GM23338 (cell line): Measurements from ENCODE around the gene SNAPC2. TPM values are rescaled to one million over a fixed set of nuclear protein-coding genes. Genes with fewer than 3 reads are reported as not detected.

Source experiments
- ATAC-seq: fragments of 200-7000 bp; cut with Tn5 transposase; 3 replicates; pipeline ENCODE4 v1.9.1; 2020
- DNase-seq: peaks from one replicate; pipeline ENCODE4 v3.0.0-alpha.2; 2015; ENCODE audit warnings: low spot score
- H2AFZ ChIP-seq: fragments of 200-600 bp; sonication (generic); 2 replicates; pipeline ENCODE4 v1.8.0; 2016; ENCODE audit warnings: antibody characterized with exemption, mild to moderate bottlenecking, moderate library complexity
- H3F3A ChIP-seq: fragments of 200-600 bp; sonication (generic); replicated peaks from 2 replicates; pipeline ENCODE4 v1.8.0; 2017; ENCODE audit warnings: antibody characterized with exemption, mixed run types, low read depth
- H3K27ac ChIP-seq: fragments of 200-600 bp; sonication (generic); 2 replicates; pipeline ENCODE4 v1.6.1; 2016; ENCODE audit warnings: low read depth
- H3K27me3 ChIP-seq: fragments of 200-600 bp; sonication (generic); 2 replicates; pipeline ENCODE4 v1.8.0; 2016; ENCODE audit warnings: mild to moderate bottlenecking, mixed run types, moderate library complexity; ENCODE audit not compliant: insufficient read depth
- H3K36me3 ChIP-seq: fragments of 200-600 bp; sonication (generic); 2 replicates; pipeline ENCODE4 v1.8.0; 2016; ENCODE audit warnings: mild to moderate bottlenecking; ENCODE audit not compliant: insufficient read depth
- H3K4me1 ChIP-seq: fragments of 200-600 bp; sonication (generic); 2 replicates; pipeline ENCODE4 v1.8.0; 2016; ENCODE audit warnings: mild to moderate bottlenecking, moderate library complexity; ENCODE audit not compliant: insufficient read depth
- H3K4me2 ChIP-seq: fragments of 200-600 bp; sonication (generic); 2 replicates; pipeline ENCODE4 v1.7.1; 2017; ENCODE audit warnings: mixed run types
- H3K4me3 ChIP-seq: fragments of 200-600 bp; sonication (generic); 2 replicates; pipeline ENCODE4 v1.6.1; 2016; ENCODE audit warnings: mixed run types
- H3K79me2 ChIP-seq: fragments of 200-600 bp; sonication (generic); replicated peaks from 2 replicates; pipeline ENCODE4 v1.8.0; 2017; ENCODE audit warnings: mild to moderate bottlenecking; ENCODE audit not compliant: insufficient read depth
- H3K9me2 ChIP-seq: fragments of 200-600 bp; sonication (generic); 2 replicates; pipeline ENCODE4 v1.8.0; 2017; ENCODE audit not compliant: insufficient read depth
- H4K20me1 ChIP-seq: fragments of 200-600 bp; sonication (generic); replicated peaks from 2 replicates; pipeline ENCODE4 v1.8.0; 2017; ENCODE audit warnings: mild to moderate bottlenecking; ENCODE audit not compliant: insufficient read depth
- H3K27ac Mint-ChIP-seq: 2 replicates; pipeline ENCODE4 v1.8.0; 2020; ENCODE audit warnings: inconsistent platforms, mild to moderate bottlenecking, moderate library complexity, mixed read lengths
- H3K27me3 Mint-ChIP-seq: 3 replicates; pipeline ENCODE4 v1.8.0; 2022; ENCODE audit warnings: low read depth, mild to moderate bottlenecking, moderate library complexity, mixed read lengths, inconsistent platforms; ENCODE audit not compliant: insufficient read depth, poor library complexity
- H3K36me3 Mint-ChIP-seq: 3 replicates; pipeline ENCODE4 v1.8.0; 2021; ENCODE audit warnings: low read depth, mild to moderate bottlenecking, inconsistent platforms, moderate library complexity, mixed read lengths
- H3K4me1 Mint-ChIP-seq: 3 replicates; pipeline ENCODE4 v1.8.0; 2020; ENCODE audit warnings: mild to moderate bottlenecking, inconsistent platforms, mixed read lengths
- H3K4me3 Mint-ChIP-seq: 3 replicates; pipeline ENCODE4 v1.8.0; 2021; ENCODE audit warnings: moderate library complexity, mild to moderate bottlenecking, inconsistent platforms, mixed read lengths
- H3K9me3 Mint-ChIP-seq: 3 replicates; pipeline ENCODE4 v1.8.0; 2020; ENCODE audit warnings: moderate library complexity, mild to moderate bottlenecking, inconsistent platforms, mixed read lengths
- CTCF ChIP-seq, 2 experiments: fragments of 200-600 bp in 1 of 2; sonication (generic) in 1 of 2; conservative IDR thresholded peaks; 2 replicates each; pipeline versions ENCODE4 v1.5.1 to v1.6.1; 2016 to 2017; ENCODE audit warnings: antibody characterized with exemption in 2 of 2, low read depth in 2 of 2, mild to moderate bottlenecking in 2 of 2, moderate library complexity in 1 of 2
- EZH2phosphoT487 ChIP-seq: fragments of 200-600 bp; sonication (generic); IDR thresholded peaks from one replicate; pipeline ENCODE4 v1.8.1; 2018; ENCODE audit warnings: antibody characterized with exemption; ENCODE audit not compliant: unreplicated experiment
- NANOG ChIP-seq: IDR thresholded peaks from 2 replicates; pipeline ENCODE4 v1.6.1; 2016; ENCODE audit warnings: antibody characterized with exemption, borderline replicate concordance
- POLR2AphosphoS5 ChIP-seq: IDR thresholded peaks from 2 replicates; pipeline ENCODE4 v1.6.1; 2016; ENCODE audit warnings: antibody characterized with exemption, low read depth
- STAT1 ChIP-seq: IDR thresholded peaks from one replicate; pipeline ENCODE4 v1.6.1; 2016; ENCODE audit warnings: antibody characterized with exemption; ENCODE audit not compliant: unreplicated experiment
- ZNF331 ChIP-seq: fragments of 250-450 bp; sonication (Bioruptor Pico); IDR thresholded peaks from 2 replicates; pipeline ENCODE4 v1.5.0; 2020; ENCODE audit warnings: low read depth, mild to moderate bottlenecking, moderate library complexity
- ZNF462 ChIP-seq: fragments of 250-450 bp; sonication (Bioruptor Pico); IDR thresholded peaks from 2 replicates; pipeline ENCODE4 v1.5.0; 2020; ENCODE audit warnings: mild to moderate bottlenecking, moderate library complexity
- polyA plus RNA-seq: library from polyadenylated mRNA; unstranded; fragments of >200 nt; fragmentation: Nextera tagmentation; extraction: Ambion mirVana; gene quantifications from 2 replicates; pipeline ENCODE4 v1.2.1, GENCODE V29; 2016
- total RNA-seq: library from RNA; depleted of rRNA; stranded (reverse); fragments of >200 nt; shearing (Covaris generic); gene quantifications from 2 replicates; pipeline ENCODE4 v1.2.3, GENCODE V29; 2014

Gene SNAPC2
- total and polyA plus RNA-seq, 2 experiments from 2014 or later = 17.1 to 25.1 TPM

GRCh38 chr19:7901337-7901736, 18.8 kb upstream of the SNAPC2 start (continued):
- TF ChIP-seq CTCF (conservative IDR thresholded peaks at IDR 0.05; ENCODE audit: low read depth in 2 of 2) (no peak), ZNF331 (CRISPR knock-in tag) (no peak), ZNF462 (CRISPR knock-in tag) (no peak), POLR2AphosphoS5 (no peak), EZH2phosphoT487 (no peak)

GRCh38 chr19:7902796-7903243, 17.3 kb upstream of the SNAPC2 start:
- Mint-ChIP-seq H3K27me3 (peaks cover 28% of the 10 kb centered on the region), H3K4me3 (peak overlapping the region; percentile 91), H3K9me3 (peaks cover 6% of the 10 kb centered on the region; the same call in 1 of the 3 replicates), H3K27ac (peak overlapping the region; percentile 97), H3K4me1 (peaks cover 19% of the 10 kb centered on the region), H3K36me3 (peaks cover 17% of the 10 kb centered on the region; the same call in 2 of the 3 replicates)
- Histone ChIP-seq H3F3A (peaks cover 8% of the 10 kb centered on the region; the same call in 1 of the 2 replicates), H4K20me1 (no peaks in the 10 kb centered on the region; the same call in 1 of the 2 replicates), H3K27me3 (no peaks in the 10 kb centered on the region), H3K79me2 (peaks cover 32% of the 10 kb centered on the region), H3K36me3 (no peaks in the 10 kb centered on the region; the same call in 1 of the 2 replicates), H3K4me3 (peak overlapping the region; percentile 73), H3K4me1 (peaks cover 11% of the 10 kb centered on the region), H3K4me2 (peak overlapping the region; percentile 89), H3K9me2 (no peaks in the 10 kb centered on the region), H3K27ac (peak overlapping the region; percentile 94), H2AFZ (peak overlapping the region; percentile 95; the same call in 1 of the 2 replicates)
- peak; percentile 19 for ATAC-seq
- no peak for DNase-seq
- TF ChIP-seq NANOG = no peak
- TF ChIP-seq STAT1 = no peak
- no peak for TF ChIP-seq POLR2AphosphoS5
- TF ChIP-seq ZNF462 (CRISPR knock-in tag) = no peak
